ENCODE measurements around the gene HECA.

- TF ChIP-seq YY1 (IDR thresholded peaks at IDR 0.05; ENCODE audit: low read depth) (no peak), TAF1 (IDR thresholded peaks at IDR 0.05; ENCODE audit: low read depth) (no peak), CEBPB (IDR thresholded peaks at IDR 0.05) (no peak), CREB1 (IDR thresholded peaks at IDR 0.05; ENCODE audit: low read depth) (no peak), EGR1 (IDR thresholded peaks at IDR 0.05) (no peak), EP300 (IDR thresholded peaks at IDR 0.05; ENCODE audit: borderline replicate concordance) (no peak), NFIC (IDR thresholded peaks at IDR 0.05) (no peak), MAX (IDR thresholded peaks at IDR 0.05) (no peak), RAD21 (IDR thresholded peaks at IDR 0.05; ENCODE audit: low read depth) (no peak), ZBTB7A (IDR thresholded peaks at IDR 0.05; ENCODE audit: low read depth) (no peak), FOXM1 (IDR thresholded peaks at IDR 0.05; ENCODE audit: borderline replicate concordance, low read depth) (no peak)
- TF ChIP-seq, protein P1, sequence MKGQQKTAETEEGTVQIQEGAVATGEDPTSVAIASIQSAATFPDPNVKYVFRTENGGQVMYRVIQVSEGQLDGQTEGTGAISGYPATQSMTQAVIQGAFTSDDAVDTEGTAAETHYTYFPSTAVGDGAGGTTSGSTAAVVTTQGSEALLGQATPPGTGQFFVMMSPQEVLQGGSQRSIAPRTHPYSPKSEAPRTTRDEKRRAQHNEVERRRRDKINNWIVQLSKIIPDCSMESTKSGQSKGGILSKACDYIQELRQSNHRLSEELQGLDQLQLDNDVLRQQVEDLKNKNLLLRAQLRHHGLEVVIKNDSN (IDR thresholded peaks at IDR 0.05): no peak
- TF ChIP-seq, protein P2, sequence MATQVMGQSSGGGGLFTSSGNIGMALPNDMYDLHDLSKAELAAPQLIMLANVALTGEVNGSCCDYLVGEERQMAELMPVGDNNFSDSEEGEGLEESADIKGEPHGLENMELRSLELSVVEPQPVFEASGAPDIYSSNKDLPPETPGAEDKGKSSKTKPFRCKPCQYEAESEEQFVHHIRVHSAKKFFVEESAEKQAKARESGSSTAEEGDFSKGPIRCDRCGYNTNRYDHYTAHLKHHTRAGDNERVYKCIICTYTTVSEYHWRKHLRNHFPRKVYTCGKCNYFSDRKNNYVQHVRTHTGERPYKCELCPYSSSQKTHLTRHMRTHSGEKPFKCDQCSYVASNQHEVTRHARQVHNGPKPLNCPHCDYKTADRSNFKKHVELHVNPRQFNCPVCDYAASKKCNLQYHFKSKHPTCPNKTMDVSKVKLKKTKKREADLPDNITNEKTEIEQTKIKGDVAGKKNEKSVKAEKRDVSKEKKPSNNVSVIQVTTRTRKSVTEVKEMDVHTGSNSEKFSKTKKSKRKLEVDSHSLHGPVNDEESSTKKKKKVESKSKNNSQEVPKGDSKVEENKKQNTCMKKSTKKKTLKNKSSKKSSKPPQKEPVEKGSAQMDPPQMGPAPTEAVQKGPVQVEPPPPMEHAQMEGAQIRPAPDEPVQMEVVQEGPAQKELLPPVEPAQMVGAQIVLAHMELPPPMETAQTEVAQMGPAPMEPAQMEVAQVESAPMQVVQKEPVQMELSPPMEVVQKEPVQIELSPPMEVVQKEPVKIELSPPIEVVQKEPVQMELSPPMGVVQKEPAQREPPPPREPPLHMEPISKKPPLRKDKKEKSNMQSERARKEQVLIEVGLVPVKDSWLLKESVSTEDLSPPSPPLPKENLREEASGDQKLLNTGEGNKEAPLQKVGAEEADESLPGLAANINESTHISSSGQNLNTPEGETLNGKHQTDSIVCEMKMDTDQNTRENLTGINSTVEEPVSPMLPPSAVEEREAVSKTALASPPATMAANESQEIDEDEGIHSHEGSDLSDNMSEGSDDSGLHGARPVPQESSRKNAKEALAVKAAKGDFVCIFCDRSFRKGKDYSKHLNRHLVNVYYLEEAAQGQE (IDR thresholded peaks at IDR 0.05; ENCODE audit: low read depth): no peak
Observed at GRCh38 chr6:139187489-139187888, 52.6 kb downstream of the HECA start.

All from Ishikawa (cell line).